H9 (cell line): Measurements from ENCODE around the gene MED15. TPM values are rescaled to one million over a fixed set of nuclear protein-coding genes. Genes with fewer than 3 reads are reported as not detected.

Experiments used
- DNase-seq: peaks from one replicate; pipeline ENCODE4 v3.0.0-alpha.2; 2017
- H2AFZ ChIP-seq: one replicate; pipeline ENCODE4 v1.6.1; 2013; ENCODE audit warnings: mild to moderate bottlenecking, low read length, control low read depth, moderate library complexity
- H2AK5ac ChIP-seq: 2 replicates; pipeline ENCODE4 v1.6.1; 2013; ENCODE audit warnings: low read length, control low read depth, mixed read lengths; ENCODE audit not compliant: insufficient read length
- H2BK120ac ChIP-seq: one replicate; pipeline ENCODE4 v1.6.1; 2013; ENCODE audit warnings: low read depth, mild to moderate bottlenecking, low read length, control low read depth, inconsistent platforms; ENCODE audit not compliant: poor library complexity, severe bottlenecking
- H2BK12ac ChIP-seq: 2 replicates; pipeline ENCODE4 v1.6.1; 2013; ENCODE audit warnings: low read length, control low read depth, mixed read lengths, low read depth; ENCODE audit not compliant: insufficient read length
- H2BK15ac ChIP-seq: 2 replicates; pipeline ENCODE4 v1.6.1; 2013; ENCODE audit warnings: low read depth, low read length, control low read depth
- H2BK20ac ChIP-seq: one replicate; pipeline ENCODE4 v1.6.1; 2013; ENCODE audit warnings: low read depth, mild to moderate bottlenecking, low read length, control low read depth, inconsistent platforms; ENCODE audit not compliant: poor library complexity, severe bottlenecking
- H2BK5ac ChIP-seq: 2 replicates; pipeline ENCODE4 v1.6.1; 2013; ENCODE audit warnings: low read length, control low read depth, mixed read lengths; ENCODE audit not compliant: insufficient read length
- H3K14ac ChIP-seq: 2 replicates; pipeline ENCODE4 v1.6.1; 2013; ENCODE audit warnings: low read length, control low read depth; ENCODE audit not compliant: insufficient read depth
- H3K18ac ChIP-seq: 2 replicates; pipeline ENCODE4 v1.6.1; 2013; ENCODE audit warnings: low read depth, mild to moderate bottlenecking, mixed read lengths, low read length, control low read depth; ENCODE audit not compliant: insufficient read length
- H3K23ac ChIP-seq: 2 replicates; pipeline ENCODE4 v1.6.1; 2013; ENCODE audit warnings: low read length, control low read depth, mixed read lengths, low read depth; ENCODE audit not compliant: insufficient read length
- H3K23me2 ChIP-seq: 2 replicates; pipeline ENCODE4 v1.6.1; 2013; ENCODE audit warnings: low read depth, mild to moderate bottlenecking, mixed read lengths, low read length, control low read depth; ENCODE audit not compliant: insufficient read length, poor library complexity, severe bottlenecking
- H3K27ac ChIP-seq: 2 replicates; pipeline ENCODE4 v1.5.1; 2013; ENCODE audit warnings: low read length, control low read depth, mixed read lengths, low read depth; ENCODE audit not compliant: insufficient read length
- H3K27me3 ChIP-seq: 2 replicates; pipeline ENCODE4 v1.6.1; 2013; ENCODE audit warnings: low read length, control low read depth, inconsistent platforms; ENCODE audit not compliant: insufficient read depth
- H3K4ac ChIP-seq: 2 replicates; pipeline ENCODE4 v1.6.1; 2013; ENCODE audit warnings: low read depth, mild to moderate bottlenecking, control low read depth, inconsistent platforms, low read length, moderate library complexity
- H3K4me1 ChIP-seq: 2 replicates; pipeline ENCODE4 v1.6.1; 2013; ENCODE audit warnings: low read length, control low read depth, inconsistent platforms; ENCODE audit not compliant: insufficient read depth
- H3K4me2 ChIP-seq: 2 replicates; pipeline ENCODE4 v1.6.1; 2013; ENCODE audit warnings: low read length, control low read depth, mixed read lengths; ENCODE audit not compliant: insufficient read length, insufficient read depth
- H3K56ac ChIP-seq: 2 replicates; pipeline ENCODE4 v1.6.1; 2013; ENCODE audit warnings: low read depth, mild to moderate bottlenecking, mixed read lengths, low read length, control low read depth; ENCODE audit not compliant: insufficient read length
- H3K79me1 ChIP-seq: 2 replicates; pipeline ENCODE4 v1.6.1; 2013; ENCODE audit warnings: low read depth, mild to moderate bottlenecking, moderate library complexity, low read length, control low read depth, inconsistent platforms; ENCODE audit not compliant: insufficient read depth, poor library complexity, severe bottlenecking
- H3K79me2 ChIP-seq: 2 replicates; pipeline ENCODE4 v1.6.1; 2013; ENCODE audit warnings: low read length, control low read depth, inconsistent platforms; ENCODE audit not compliant: insufficient read depth
- H3K9ac ChIP-seq: 2 replicates; pipeline ENCODE4 v1.6.1; 2013; ENCODE audit warnings: low read length, control low read depth, mixed read lengths; ENCODE audit not compliant: insufficient read length; ENCODE audit errors: extremely low read depth
- H3K9me3 ChIP-seq: one replicate; pipeline ENCODE4 v1.6.1; 2013; ENCODE audit warnings: low read depth, low read length, inconsistent platforms; ENCODE audit not compliant: control insufficient read depth
- H3T11ph ChIP-seq: one replicate; pipeline ENCODE4 v1.6.1; 2013; ENCODE audit warnings: mild to moderate bottlenecking, low read length, control low read depth, inconsistent platforms
- H4K20me1 ChIP-seq: one replicate; pipeline ENCODE4 v1.6.1; 2013; ENCODE audit not compliant: control insufficient read depth, insufficient read length, insufficient read depth
- H4K5ac ChIP-seq: 2 replicates; pipeline ENCODE4 v1.6.1; 2013; ENCODE audit warnings: low read depth, mild to moderate bottlenecking, mixed read lengths, low read length, control low read depth; ENCODE audit not compliant: insufficient read length
- H4K8ac ChIP-seq: replicated peaks from 2 replicates; pipeline ENCODE4 v1.6.1; 2013; ENCODE audit warnings: low read length, control low read depth, mixed read lengths, low read depth; ENCODE audit not compliant: insufficient read length
- H4K91ac ChIP-seq: 2 replicates; pipeline ENCODE4 v1.6.1; 2013; ENCODE audit warnings: low read depth, mild to moderate bottlenecking, moderate library complexity, mixed read lengths, low read length, control low read depth; ENCODE audit not compliant: insufficient read length
- H3K27ac Mint-ChIP-seq, 3 experiments: 2 replicates in 2 of 3; 3 replicates in 1 of 3; pipeline ENCODE4 v1.8.0; 2020 to 2021; ENCODE audit warnings: mixed read lengths in 3 of 3, mild to moderate bottlenecking in 1 of 3, moderate library complexity in 1 of 3
- H3K27me3 Mint-ChIP-seq: 2 replicates; pipeline ENCODE4 v1.8.0; 2021; ENCODE audit warnings: low read depth, mild to moderate bottlenecking, moderate library complexity, mixed read lengths
- H3K36me3 Mint-ChIP-seq, 3 experiments: 2 replicates in 2 of 3; 3 replicates in 1 of 3; pipeline ENCODE4 v1.8.0; 2020 to 2021; ENCODE audit warnings: low read depth in 3 of 3, mixed read lengths in 3 of 3; ENCODE audit not compliant: insufficient read depth in 1 of 3
- H3K4me1 Mint-ChIP-seq, 2 experiments: 2 replicates each; pipeline ENCODE4 v1.8.0; 2020; ENCODE audit warnings: mixed read lengths in 2 of 2
- H3K4me3 Mint-ChIP-seq, 2 experiments: 2 replicates in 1 of 2; 3 replicates in 1 of 2; pipeline ENCODE4 v1.8.0; 2020 to 2021; ENCODE audit warnings: mild to moderate bottlenecking in 2 of 2, mixed read lengths in 2 of 2, moderate library complexity in 1 of 2
- H3K9me3 Mint-ChIP-seq, 2 experiments: 2 replicates in 1 of 2; 3 replicates in 1 of 2; pipeline ENCODE4 v1.8.0; 2020; ENCODE audit warnings: mild to moderate bottlenecking in 2 of 2, mixed read lengths in 2 of 2, moderate library complexity in 1 of 2
- CTCF ChIP-seq: fragments of 200-600 bp; sonication (generic); conservative IDR thresholded peaks from 3 replicates; pipeline ENCODE4 v1.8.0; 2021; ENCODE audit warnings: antibody characterized with exemption, mild to moderate bottlenecking
- WGBS: extraction: QIAGEN DNeasy Blood & Tissue Kit; methylation state at CpG from one replicate; pipeline ENCODE4 v1.1.7; 2013; ENCODE audit warnings: missing lambda C conversion rate, low lambda C conversion rate, mixed read lengths; ENCODE audit not compliant: insufficient read length; ENCODE audit errors: extremely low coverage; 5-methylcytosine and 5-hydroxymethylcytosine counted together
- total RNA-seq: library from RNA; stranded (reverse); gene quantifications from 2 replicates; pipeline ENCODE4 v1.2.1, GENCODE V29; 2021

The MED15 gene
- total RNA-seq, 1 experiment from 2014 or later = 47.4 TPM

DNA sequence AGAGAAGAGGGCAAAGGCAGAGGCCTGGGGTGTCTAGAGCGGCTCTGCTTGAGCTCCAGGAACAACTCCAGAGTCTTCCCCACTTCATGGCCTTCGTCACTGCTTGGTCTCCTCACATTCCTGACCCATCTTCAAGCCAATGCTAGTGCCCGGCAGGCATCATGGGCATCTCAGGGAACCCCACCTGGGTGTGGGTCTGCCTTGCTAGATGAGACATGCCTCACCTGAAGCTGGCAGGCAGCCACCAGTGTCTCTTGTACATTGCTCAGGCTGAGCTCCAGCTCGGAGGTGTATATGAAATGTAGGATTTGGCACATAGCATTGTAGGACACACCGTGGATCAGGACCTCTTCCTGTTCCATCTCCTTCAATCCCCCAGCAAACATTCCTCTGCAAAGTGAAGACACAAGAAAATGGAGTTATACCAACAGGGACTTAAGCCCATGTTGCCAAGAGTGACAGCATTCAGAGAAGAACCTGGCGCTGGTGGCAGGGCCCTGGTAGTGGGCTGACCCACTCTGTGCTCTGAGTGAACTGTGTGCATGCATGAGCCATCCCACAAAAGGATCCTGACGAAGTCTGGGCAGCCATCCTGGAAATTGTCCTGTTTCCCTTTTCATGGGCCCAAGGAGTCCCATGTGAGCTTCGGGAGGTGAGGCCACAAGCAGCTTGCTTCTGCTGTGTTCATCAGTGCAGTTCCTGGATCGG lies 36.1 kb upstream of the MED15 start:
- H2BK20ac ChIP-seq = no peak overlapping the region
- no peak overlapping the region for H3K4me3 Mint-ChIP-seq
- no CpG with 5 or more reads among the region's 9 CpGs for WGBS

More for the DNA sequence above, 36.1 kb upstream of the MED15 start:
- DNase-seq = no peak
- H4K8ac ChIP-seq = no peak overlapping the region
- H2BK12ac ChIP-seq = no peak overlapping the region
- Mint-ChIP-seq H3K36me3 (peaks cover 3 to 15% (median 10%) of the 10 kb centered on the region in 3 experiments; a peak in 5 of 7 replicates), H3K27ac (no peak overlapping the region; a peak in 1 of 7 replicates), H3K9me3 (no peaks in the 10 kb centered on the region), H3K27me3 (no peaks in the 10 kb centered on the region), H3K4me1 (no peaks in the 10 kb centered on the region)
- H3K9me3 ChIP-seq = no peaks in the 10 kb centered on the region
- no peak overlapping the region for H3K4ac ChIP-seq
- no peak overlapping the region for H3K56ac ChIP-seq
- no peaks in the 10 kb centered on the region for H3K27me3 ChIP-seq
- H2BK5ac ChIP-seq = no peak overlapping the region
- no peaks in the 10 kb centered on the region for H3K79me2 ChIP-seq
- no peak overlapping the region for H2AK5ac ChIP-seq
- H3K23ac ChIP-seq = no peak overlapping the region
- H3K14ac ChIP-seq = no peak overlapping the region
- H3K9ac ChIP-seq = no peak overlapping the region
- H2AFZ ChIP-seq = no peak overlapping the region
- no peak overlapping the region for H2BK120ac ChIP-seq
- no peaks in the 10 kb centered on the region for H4K20me1 ChIP-seq
- no peak overlapping the region for H2BK15ac ChIP-seq
- H4K91ac ChIP-seq = no peak overlapping the region
- no peak overlapping the region for H3K4me2 ChIP-seq
- no peaks in the 10 kb centered on the region for H3K23me2 ChIP-seq
- H4K5ac ChIP-seq = no peak overlapping the region
- no peaks in the 10 kb centered on the region for H3K79me1 ChIP-seq
- no peak for TF ChIP-seq CTCF
- no peak overlapping the region for H3T11ph ChIP-seq
- no peak overlapping the region for H3K18ac ChIP-seq
- H3K4me1 ChIP-seq = no peaks in the 10 kb centered on the region
- H3K27ac ChIP-seq = no peak overlapping the region
